Hepatocyte (in vitro differentiated cells): ENCODE measurements around the gene GOPC. TPM values are rescaled to one million over a fixed set of nuclear protein-coding genes. Genes with fewer than 3 reads are reported as not detected.

Experiments
- DNase-seq: peaks from one replicate; pipeline ENCODE4 v3.0.0-alpha.2; 2016; ENCODE audit warnings: low spot score
- H2AFZ ChIP-seq: fragments of 200-600 bp; sonication (generic); 2 replicates; pipeline ENCODE4 v1.6.0; 2016; ENCODE audit warnings: antibody characterized with exemption, mild to moderate bottlenecking
- H3K27ac ChIP-seq: fragments of 200-600 bp; sonication (generic); 2 replicates; pipeline ENCODE4 v1.5.1; 2016; ENCODE audit warnings: mild to moderate bottlenecking
- H3K27me3 ChIP-seq: fragments of 200-600 bp; sonication (generic); 2 replicates; pipeline ENCODE4 v1.6.1; 2016
- H3K36me3 ChIP-seq: fragments of 200-600 bp; sonication (generic); replicated peaks from 2 replicates; pipeline ENCODE4 v1.5.1; 2016; ENCODE audit warnings: low read depth; ENCODE audit not compliant: insufficient read depth
- H3K4me1 ChIP-seq: fragments of 200-600 bp; sonication (generic); 2 replicates; pipeline ENCODE4 v1.5.1; 2016; ENCODE audit warnings: mild to moderate bottlenecking, moderate library complexity; ENCODE audit not compliant: insufficient read depth
- H3K4me2 ChIP-seq: fragments of 200-600 bp; sonication (generic); 2 replicates; pipeline ENCODE4 v1.6.0; 2016
- H3K4me3 ChIP-seq: fragments of 200-600 bp; sonication (generic); 2 replicates; pipeline ENCODE4 v1.5.1; 2016; ENCODE audit warnings: mild to moderate bottlenecking
- H3K79me2 ChIP-seq: fragments of 200-600 bp; sonication (generic); 2 replicates; pipeline ENCODE4 v1.6.0; 2017; ENCODE audit warnings: mild to moderate bottlenecking
- H3K9me2 ChIP-seq: fragments of 200-600 bp; sonication (generic); replicated peaks from 2 replicates; pipeline ENCODE4 v1.6.0; 2017; ENCODE audit warnings: mild to moderate bottlenecking; ENCODE audit not compliant: insufficient read depth
- H3K9me3 ChIP-seq: fragments of 200-600 bp; sonication (generic); 2 replicates; pipeline ENCODE4 v1.5.1; 2016; ENCODE audit warnings: low read depth, mild to moderate bottlenecking
- H4K20me1 ChIP-seq: fragments of 200-600 bp; sonication (generic); 2 replicates; pipeline ENCODE4 v1.6.0; 2016; ENCODE audit warnings: mild to moderate bottlenecking; ENCODE audit not compliant: insufficient read depth, poor library complexity, severe bottlenecking
- EZH2 ChIP-seq: fragments of 200-600 bp; sonication (generic); IDR thresholded peaks from 2 replicates; pipeline ENCODE4 v1.6.1; 2016; ENCODE audit warnings: antibody characterized with exemption, mild to moderate bottlenecking, borderline replicate concordance
- EZH2phosphoT487 ChIP-seq: fragments of 200-600 bp; sonication (generic); IDR thresholded peaks from one replicate; pipeline ENCODE4 v1.6.1; 2018; ENCODE audit warnings: antibody characterized with exemption, mild to moderate bottlenecking, low read depth, moderate library complexity; ENCODE audit not compliant: unreplicated experiment, severe bottlenecking
- WGBS: methylation state at CpG from one replicate; pipeline ENCODE4 v1.1.6; 2016; ENCODE audit warnings: low lambda C conversion rate; ENCODE audit errors: missing lambda C conversion rate; 5-methylcytosine and 5-hydroxymethylcytosine counted together
- polyA plus RNA-seq: library from polyadenylated mRNA; unstranded; fragments of >200 nt; fragmentation: Nextera tagmentation; extraction: Ambion mirVana; gene quantifications from 2 replicates; pipeline ENCODE4 v1.2.1, GENCODE V29; 2016
- total RNA-seq: library from RNA; depleted of rRNA; stranded (reverse); fragments of >200 nt; gene quantifications from 2 replicates; pipeline ENCODE4 v1.2.3, GENCODE V29; 2014
- TF ChIP-seq, protein P1 (sequence below): fragments of 200-600 bp; sonication (generic); IDR thresholded peaks from 2 replicates; pipeline ENCODE4 v1.5.1; 2016; ENCODE audit warnings: antibody characterized with exemption, mild to moderate bottlenecking; ENCODE audit not compliant: poor library complexity

The GOPC gene
- total and polyA plus RNA-seq, 2 experiments from 2014 or later = 19.7 to 40.8 TPM

- no peak overlapping the region for H3K4me2 ChIP-seq
- DNase-seq = no peak
- no peak overlapping the region for H2AFZ ChIP-seq
- H3K9me3 ChIP-seq = no peaks in the 10 kb centered on the region
- H3K27ac ChIP-seq = no peak overlapping the region
- no peaks in the 10 kb centered on the region for H3K9me2 ChIP-seq
- H3K4me1 ChIP-seq = no peaks in the 10 kb centered on the region
- 87% methylated on average over 9 of the region's 9 CpGs for WGBS
- no peak for TF ChIP-seq EZH2
- TF ChIP-seq, protein P1, sequence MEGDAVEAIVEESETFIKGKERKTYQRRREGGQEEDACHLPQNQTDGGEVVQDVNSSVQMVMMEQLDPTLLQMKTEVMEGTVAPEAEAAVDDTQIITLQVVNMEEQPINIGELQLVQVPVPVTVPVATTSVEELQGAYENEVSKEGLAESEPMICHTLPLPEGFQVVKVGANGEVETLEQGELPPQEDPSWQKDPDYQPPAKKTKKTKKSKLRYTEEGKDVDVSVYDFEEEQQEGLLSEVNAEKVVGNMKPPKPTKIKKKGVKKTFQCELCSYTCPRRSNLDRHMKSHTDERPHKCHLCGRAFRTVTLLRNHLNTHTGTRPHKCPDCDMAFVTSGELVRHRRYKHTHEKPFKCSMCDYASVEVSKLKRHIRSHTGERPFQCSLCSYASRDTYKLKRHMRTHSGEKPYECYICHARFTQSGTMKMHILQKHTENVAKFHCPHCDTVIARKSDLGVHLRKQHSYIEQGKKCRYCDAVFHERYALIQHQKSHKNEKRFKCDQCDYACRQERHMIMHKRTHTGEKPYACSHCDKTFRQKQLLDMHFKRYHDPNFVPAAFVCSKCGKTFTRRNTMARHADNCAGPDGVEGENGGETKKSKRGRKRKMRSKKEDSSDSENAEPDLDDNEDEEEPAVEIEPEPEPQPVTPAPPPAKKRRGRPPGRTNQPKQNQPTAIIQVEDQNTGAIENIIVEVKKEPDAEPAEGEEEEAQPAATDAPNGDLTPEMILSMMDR = no peak
- TF ChIP-seq EZH2phosphoT487 = no peak
- H3K27me3 ChIP-seq = no peaks in the 10 kb centered on the region
- H3K79me2 ChIP-seq = no peaks in the 10 kb centered on the region
- no peak overlapping the region for H3K4me3 ChIP-seq
- H4K20me1 ChIP-seq = no peaks in the 10 kb centered on the region
- no peaks in the 10 kb centered on the region for H3K36me3 ChIP-seq
These were observed 15.1 kb upstream of the GOPC start for GRCh38 chr6:117617210-117618035.

GRCh38 chr6:117616391-117617209, 14.3 kb upstream of the GOPC start:
- no peak overlapping the region for H3K27ac ChIP-seq
- H3K27me3 ChIP-seq = no peaks in the 10 kb centered on the region
- no peaks in the 10 kb centered on the region for H4K20me1 ChIP-seq
- H3K4me3 ChIP-seq = no peak overlapping the region
- H3K79me2 ChIP-seq = no peaks in the 10 kb centered on the region
- TF ChIP-seq EZH2 (no peak), EZH2phosphoT487 (no peak)
- TF ChIP-seq, protein P1 = no peak
- no peaks in the 10 kb centered on the region for H3K36me3 ChIP-seq
- no peaks in the 10 kb centered on the region for H3K4me1 ChIP-seq
- no peak for DNase-seq
- H3K9me2 ChIP-seq = no peaks in the 10 kb centered on the region
- no peak overlapping the region for H3K4me2 ChIP-seq
- no peaks in the 10 kb centered on the region for H3K9me3 ChIP-seq
- WGBS = 93% methylated on average over 7 of the region's 8 CpGs
- H2AFZ ChIP-seq = no peak overlapping the region

GRCh38 chr6:117615750-117616390, 13.6 kb upstream of the GOPC start:
- no peak overlapping the region for H3K4me3 ChIP-seq
- H4K20me1 ChIP-seq = no peaks in the 10 kb centered on the region
- H3K27ac ChIP-seq = no peak overlapping the region
- no peak overlapping the region for H2AFZ ChIP-seq
- H3K4me2 ChIP-seq = no peak overlapping the region
- TF ChIP-seq, protein P1 = no peak
- TF ChIP-seq EZH2 = no peak
- no peak for TF ChIP-seq EZH2phosphoT487
- WGBS = 85% methylated on average over 14 of the region's 14 CpGs
- H3K9me3 ChIP-seq = no peaks in the 10 kb centered on the region
- H3K4me1 ChIP-seq = no peaks in the 10 kb centered on the region
- no peaks in the 10 kb centered on the region for H3K79me2 ChIP-seq
- no peak for DNase-seq
- H3K9me2 ChIP-seq = no peaks in the 10 kb centered on the region
- H3K27me3 ChIP-seq = no peaks in the 10 kb centered on the region
- no peaks in the 10 kb centered on the region for H3K36me3 ChIP-seq
